ENCODE data around the gene MYH11.
"Not testable (repeated sequence)": the region's sequence is repeated elsewhere in the genome, so short reads cannot be mapped to it uniquely, and the experiment has no call there.

Gene MYH11

GRCh38 chr16:15742716-15743115, 114.1 kb downstream of the MYH11 start:
- no peak for DNase-seq

GRCh38 chr16:15741207-15741871, 115.5 kb downstream of the MYH11 start:
- DNase-seq = no peak

- DNase-seq = no peak
Observed at GRCh38 chr16:15739950-15740349, 116.9 kb downstream of the MYH11 start.

GRCh38 chr16:15739464-15739863, 117.4 kb downstream of the MYH11 start:
- DNase-seq = no peak

- DNase-seq = no peak
Observed at GRCh38 chr16:15737140-15737644, 119.6 kb downstream of the MYH11 start.

- no peak for DNase-seq
Observed at GRCh38 chr16:15736529-15736928, 120.3 kb downstream of the MYH11 start.

- DNase-seq = no peak
Observed at GRCh38 chr16:15735610-15736009, 121.2 kb downstream of the MYH11 start.

GRCh38 chr16:15732416-15732815, 124.4 kb downstream of the MYH11 start:
- DNase-seq = no peak

- no peak for DNase-seq
Observed at GRCh38 chr16:15729152-15729551, 127.7 kb downstream of the MYH11 start.

- DNase-seq = not testable (repeated sequence)
Observed at GRCh38 chr16:15727697-15728096, 129.1 kb downstream of the MYH11 start.

- no peak for DNase-seq
Observed at GRCh38 chr16:15726715-15727114, 130.1 kb downstream of the MYH11 start.

- no peak for DNase-seq
Observed at GRCh38 chr16:15725641-15726240, 131.1 kb downstream of the MYH11 start.

- DNase-seq = no peak
Observed at GRCh38 chr16:15723808-15724207, 133.0 kb downstream of the MYH11 start.

- DNase-seq = no peak
Observed at GRCh38 chr16:15721018-15721417, 135.8 kb downstream of the MYH11 start.

- no peak for DNase-seq
Observed at GRCh38 chr16:15716694-15717447, 140.0 kb downstream of the MYH11 start.

GRCh38 chr16:15715221-15715620, 141.6 kb downstream of the MYH11 start:
- DNase-seq = no peak

- no peak for DNase-seq
Observed at GRCh38 chr16:15714393-15715172, 142.2 kb downstream of the MYH11 start.

GRCh38 chr16:15708997-15709396, 147.8 kb downstream of the MYH11 start:
- DNase-seq = no peak

GRCh38 chr16:15708096-15708495, 148.7 kb downstream of the MYH11 start:
- DNase-seq = no peak

GRCh38 chr16:15707332-15707731, 149.5 kb downstream of the MYH11 start:
- DNase-seq = no peak

- no peak for DNase-seq
Observed at GRCh38 chr16:15705064-15705565, 151.7 kb downstream of the MYH11 start.

GRCh38 chr16:15704545-15704987, 152.3 kb downstream of the MYH11 start:
- DNase-seq = peak; percentile 92

Measured in NCI-H510A treated with DMSO at 0.1 percent for 48 hours (cell line).